Left cardiac atrium (tissue), 4 donors: Measurements from ENCODE around the gene STX16. TPM values are rescaled to one million over a fixed set of nuclear protein-coding genes. Genes with fewer than 3 reads are reported as not detected.
"Not testable (repeated sequence)": the region's sequence is repeated elsewhere in the genome, so short reads cannot be mapped to it uniquely, and the experiment has no call there.

ENCODE experiments used
- ATAC-seq, 2 donors: fragments of 200-7000 bp; cut with Tn5 transposase; one replicate each; pipeline ENCODE4 v1.9.1; 2020; ENCODE audit warnings: mild to moderate bottlenecking in 2 of 2, moderate library complexity in 2 of 2
- DNase-seq: peaks from one replicate; pipeline ENCODE4 v3.0.0-alpha.2; 2020
- intact Hi-C, 2 donors: fragments of 100-400 bp; cut with DNase I; formaldehyde crosslinking; loops; one replicate each; pipeline versions ENCODE4 v1.14.1 to v1.15.1; 2022 to 2023
- total RNA-seq, 2 donors: library from RNA; stranded (reverse); fragmentation: NEBNext Ultra II Directional; extraction: Animal tissue kit (Norgen Biotek cat#: 25700); gene quantifications; one replicate each; pipeline ENCODE4 v1.2.1, GENCODE V29; 2021
- donor health status: DM: no; HTN: yes; CAD: no.
- donor health status: DM: no; HTN: yes; CAD: no; lungs with severe emphysema.
- donor health status: DM: yes; HTN: yes; CAD: no.
- donor health status: Dilated cardiomyopathy.

The STX16 gene
- total RNA-seq, 2 donors from 2014 or later = 22.8 to 32.0 TPM

DNA sequence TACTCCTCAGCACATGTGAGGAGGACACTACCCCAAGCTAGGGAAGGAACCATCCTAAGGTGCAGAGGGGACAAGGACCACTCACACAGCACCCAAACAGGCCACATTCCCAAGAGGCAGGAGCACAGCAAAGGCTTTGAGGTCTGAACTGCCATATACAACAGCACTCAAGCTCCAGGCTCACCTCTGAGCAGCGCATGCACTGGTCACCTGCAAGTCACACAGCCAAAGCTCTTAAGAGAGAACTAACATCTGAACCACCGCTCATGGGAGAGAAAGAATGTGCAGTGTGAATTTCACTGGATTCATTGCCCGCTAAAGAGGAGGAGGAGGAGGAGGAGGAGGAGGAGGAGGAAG lies 72.5 kb downstream of the STX16 start:
- no peak for DNase-seq
- intact Hi-C loops = no loop called here
- ATAC-seq = no peak

DNA sequence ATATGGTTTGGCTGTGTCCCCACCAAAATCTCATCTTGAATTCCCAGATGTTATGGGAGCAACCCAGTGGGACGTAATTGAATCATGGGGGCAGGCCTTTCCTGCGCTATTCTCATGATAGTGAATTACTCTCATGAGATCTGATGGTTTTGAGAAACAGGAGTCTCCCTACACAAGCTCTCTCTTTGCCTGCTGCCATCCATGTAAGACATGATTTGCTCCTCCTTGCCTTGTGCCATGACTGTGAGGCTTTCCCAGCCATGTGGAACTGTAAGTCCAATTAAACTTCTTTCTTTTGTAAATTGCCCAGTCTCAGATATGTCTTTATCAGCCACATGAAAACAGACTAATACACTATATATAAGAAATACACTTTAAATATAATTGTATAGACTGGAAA lies 75.1 kb downstream of the STX16 start:
- DNase-seq, ATAC-seq, intact Hi-C loops: not testable (repeated sequence)

Other genes starting within 250 kb of the STX16 start
- gene APCDD1L, start 135.9 kb upstream of the STX16 start, total RNA-seq = 1 to 10 TPM in 1 of 2 donors, under 1 TPM in 1; 0.44 to 1.3 TPM
- 10 to 100 TPM; 19.7 to 20.0 TPM for gene NPEPL1, start 41.5 kb downstream of the STX16 start, total RNA-seq
- gene GNAS-AS1, start 199.6 kb downstream of the STX16 start, total RNA-seq = under 1 TPM; 0.37 to 0.80 TPM
- gene GNAS, start 201.4 kb downstream of the STX16 start, total RNA-seq = 1,000 to 10,000 TPM; 1,020 to 1,609 TPM